AG09309 (cell line): ENCODE data around the gene ARNT2.

Experiments
- DNase-seq: peaks from one replicate; pipeline ENCODE4 v3.0.0-alpha.2; 2010; ENCODE audit warnings: low read depth
- H3K4me3 ChIP-seq: 2 replicates; pipeline ENCODE4 v1.5.1; 2011; ENCODE audit warnings: mild to moderate bottlenecking, low read depth, low read length, moderate library complexity; ENCODE audit not compliant: control insufficient read depth
- TF ChIP-seq, protein P1 (sequence below): IDR thresholded peaks from 2 replicates; pipeline ENCODE4 v1.5.1; 2011; ENCODE audit warnings: mild to moderate bottlenecking, low read depth, low read length, inconsistent platforms; ENCODE audit not compliant: insufficient read depth, control insufficient read depth; ENCODE audit errors: missing control alignments

Gene ARNT2

GRCh38 chr15:80558631-80559319 is 154.6 kb downstream of the ARNT2 start:
- no peak for DNase-seq
- TF ChIP-seq, protein P1, sequence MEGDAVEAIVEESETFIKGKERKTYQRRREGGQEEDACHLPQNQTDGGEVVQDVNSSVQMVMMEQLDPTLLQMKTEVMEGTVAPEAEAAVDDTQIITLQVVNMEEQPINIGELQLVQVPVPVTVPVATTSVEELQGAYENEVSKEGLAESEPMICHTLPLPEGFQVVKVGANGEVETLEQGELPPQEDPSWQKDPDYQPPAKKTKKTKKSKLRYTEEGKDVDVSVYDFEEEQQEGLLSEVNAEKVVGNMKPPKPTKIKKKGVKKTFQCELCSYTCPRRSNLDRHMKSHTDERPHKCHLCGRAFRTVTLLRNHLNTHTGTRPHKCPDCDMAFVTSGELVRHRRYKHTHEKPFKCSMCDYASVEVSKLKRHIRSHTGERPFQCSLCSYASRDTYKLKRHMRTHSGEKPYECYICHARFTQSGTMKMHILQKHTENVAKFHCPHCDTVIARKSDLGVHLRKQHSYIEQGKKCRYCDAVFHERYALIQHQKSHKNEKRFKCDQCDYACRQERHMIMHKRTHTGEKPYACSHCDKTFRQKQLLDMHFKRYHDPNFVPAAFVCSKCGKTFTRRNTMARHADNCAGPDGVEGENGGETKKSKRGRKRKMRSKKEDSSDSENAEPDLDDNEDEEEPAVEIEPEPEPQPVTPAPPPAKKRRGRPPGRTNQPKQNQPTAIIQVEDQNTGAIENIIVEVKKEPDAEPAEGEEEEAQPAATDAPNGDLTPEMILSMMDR = no peak
- H3K4me3 ChIP-seq = no peak overlapping the region

GRCh38 chr15:80559320-80559693 is 155.1 kb downstream of the ARNT2 start:
- DNase-seq = no peak
- H3K4me3 ChIP-seq = no peak overlapping the region
- TF ChIP-seq, protein P1 = no peak

GRCh38 chr15:80559761-80560160 is 155.6 kb downstream of the ARNT2 start:
- TF ChIP-seq, protein P1 = no peak

DNA sequence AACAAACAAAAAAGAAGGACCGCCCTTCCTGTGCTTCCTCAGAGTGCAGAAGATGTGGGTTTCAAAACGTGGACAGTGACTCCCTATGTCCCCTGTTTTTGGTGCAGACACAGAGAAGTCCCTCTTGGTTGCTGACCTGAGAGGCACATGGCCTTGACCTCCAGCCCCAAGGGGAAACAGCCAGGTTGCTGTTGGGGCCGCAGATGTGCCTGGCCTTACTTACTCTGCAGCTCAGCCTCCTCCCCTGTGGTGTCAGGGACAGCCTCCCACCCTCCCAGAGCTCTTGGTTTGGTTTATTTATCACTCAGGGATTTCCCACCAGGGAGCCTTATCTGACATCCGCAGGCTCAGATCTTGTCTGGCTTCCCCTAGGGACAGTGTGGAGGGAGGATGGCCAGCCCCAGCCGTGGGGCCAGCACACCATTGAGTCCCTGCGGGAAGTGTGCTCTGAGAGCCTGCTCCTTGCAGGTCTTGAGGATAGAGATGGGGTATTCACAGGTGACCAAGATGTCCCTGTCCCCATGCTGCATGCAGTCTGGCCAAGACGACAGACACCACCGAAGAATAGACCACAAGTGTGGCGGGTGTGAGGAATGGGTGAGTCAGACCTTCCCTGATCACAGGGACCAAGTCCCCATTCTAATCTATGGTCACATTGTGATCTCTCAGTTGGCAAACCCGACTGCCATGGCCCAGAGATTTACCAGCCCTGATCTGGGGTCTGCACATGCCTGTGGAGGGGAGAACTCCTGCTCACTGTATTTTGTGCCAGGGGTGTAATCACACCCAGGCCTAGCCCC is 156.6 kb downstream of the ARNT2 start:
- TF ChIP-seq, protein P1 = no peak
- no peak overlapping the region for H3K4me3 ChIP-seq
- DNase-seq = no peak

More at GRCh38 chr15:80559761-80560160, 155.6 kb downstream of the ARNT2 start:
- H3K4me3 ChIP-seq = no peak overlapping the region
- DNase-seq = no peak

GRCh38 chr15:80561500-80561899 is 157.3 kb downstream of the ARNT2 start:
- DNase-seq = no peak
- no peak overlapping the region for H3K4me3 ChIP-seq
- TF ChIP-seq, protein P1 = no peak

DNA sequence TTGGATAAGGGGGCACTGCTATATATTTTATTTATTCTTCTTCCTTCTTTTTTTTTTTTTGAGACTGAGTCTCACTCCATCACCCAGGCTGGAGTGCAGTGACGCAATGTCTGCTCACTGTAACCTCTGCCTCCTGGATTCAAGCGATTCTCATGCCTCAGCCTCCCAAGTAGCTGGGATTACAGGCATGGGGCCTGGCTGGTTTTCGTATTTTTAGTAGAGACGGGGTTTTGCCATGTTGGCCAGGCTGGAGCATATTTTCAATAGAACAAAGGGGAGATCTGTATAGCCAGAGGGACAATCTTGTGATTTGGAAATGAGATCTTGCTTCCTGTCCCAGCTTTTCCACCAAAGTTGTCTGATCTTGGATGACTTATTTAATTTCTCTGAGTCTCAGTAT is 157.9 kb downstream of the ARNT2 start:
- no peak overlapping the region for H3K4me3 ChIP-seq
- no peak for DNase-seq
- TF ChIP-seq, protein P1 = no peak

DNA sequence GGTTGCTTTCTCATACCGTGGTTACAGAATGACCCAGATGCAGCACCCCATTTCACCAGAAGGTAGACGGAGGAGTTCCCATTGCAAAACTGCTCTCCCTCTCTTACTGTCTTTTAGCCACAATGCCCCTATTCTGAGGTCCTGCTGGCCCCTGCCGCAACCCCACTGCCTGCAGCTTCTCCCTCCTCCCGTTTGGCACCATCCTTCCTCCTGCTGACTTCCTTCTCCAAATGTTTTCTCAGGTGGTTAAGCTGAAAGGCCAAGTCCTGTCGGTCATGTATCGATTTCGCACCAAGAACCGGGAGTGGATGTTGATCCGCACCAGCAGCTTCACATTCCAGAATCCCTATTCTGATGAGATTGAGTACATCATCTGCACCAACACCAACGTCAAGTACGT is 158.7 kb downstream of the ARNT2 start:
- TF ChIP-seq, protein P1 = no peak
- no peak overlapping the region for H3K4me3 ChIP-seq
- no peak for DNase-seq
